Memory B cell (primary cell): ENCODE results near the gene HAUS8.
A peak's percentile ranks its signal among the peaks of the same experiment; 100 is the strongest.
"Not testable (repeated sequence)": the region's sequence is repeated elsewhere in the genome, so short reads cannot be mapped to it uniquely, and the experiment has no call there.

Source experiments
- ATAC-seq: fragments of 150-1000 bp; cut with Tn5 transposase; 2 replicates; pipeline ENCODE4 v1.10.0; 2021; ENCODE audit warnings: low read depth, mild to moderate bottlenecking, moderate library complexity
- DNase-seq, 2 donors: peaks; one replicate each; pipeline ENCODE4 v3.0.0; 2022; ENCODE audit warnings: low spot score in 2 of 2
- H3K27ac Mint-ChIP-seq: one replicate; pipeline ENCODE4 v1.8.0; 2022; ENCODE audit warnings: mild to moderate bottlenecking, moderate library complexity, mixed read lengths
- H3K27me3 Mint-ChIP-seq: one replicate; pipeline ENCODE4 v1.8.0; 2022; ENCODE audit warnings: mixed read lengths
- H3K36me3 Mint-ChIP-seq: one replicate; pipeline ENCODE4 v1.8.0; 2022; ENCODE audit warnings: mild to moderate bottlenecking, mixed read lengths
- H3K4me1 Mint-ChIP-seq: one replicate; pipeline ENCODE4 v1.8.0; 2022; ENCODE audit warnings: mixed read lengths
- H3K4me3 Mint-ChIP-seq: one replicate; pipeline ENCODE4 v1.8.0; 2022; ENCODE audit warnings: mild to moderate bottlenecking, moderate library complexity, mixed read lengths
- H3K9me3 Mint-ChIP-seq: one replicate; pipeline ENCODE4 v1.8.0; 2022; ENCODE audit warnings: mixed read lengths

The HAUS8 gene

GRCh38 chr19:17109300-17109699, 34.0 kb upstream of the HAUS8 start:
- Mint-ChIP-seq H3K4me1 (peaks cover 71% of the 10 kb centered on the region), H3K9me3 (no peaks in the 10 kb centered on the region), H3K27ac (peak overlapping the region; percentile 93), H3K36me3 (peaks cover 19% of the 10 kb centered on the region), H3K27me3 (no peaks in the 10 kb centered on the region), H3K4me3 (peak overlapping the region; percentile 78)
- no peak for ATAC-seq
- no peak for DNase-seq

- H3K4me3 Mint-ChIP-seq, result peak overlapping the region; percentile 35
- DNase-seq (no peak), ATAC-seq (no peak)
- peaks cover 70% of the 10 kb centered on the region for H3K4me1 Mint-ChIP-seq
- H3K9me3 Mint-ChIP-seq, result no peaks in the 10 kb centered on the region
- H3K36me3 Mint-ChIP-seq, result peaks cover 19% of the 10 kb centered on the region
- H3K27ac Mint-ChIP-seq, result peak overlapping the region; percentile 93
- no peaks in the 10 kb centered on the region for H3K27me3 Mint-ChIP-seq
Measured at GRCh38 chr19:17108453-17108784, 33.2 kb upstream of the HAUS8 start.

GRCh38 chr19:17107546-17108452, 32.5 kb upstream of the HAUS8 start:
- DNase-seq (peak in 1 of 2 donors; percentile 37), ATAC-seq (no peak)
- no peaks in the 10 kb centered on the region for H3K27me3 Mint-ChIP-seq
- peaks cover 69% of the 10 kb centered on the region for H3K4me1 Mint-ChIP-seq
- H3K27ac Mint-ChIP-seq, result peak overlapping the region; percentile 93
- H3K4me3 Mint-ChIP-seq, result peak overlapping the region; percentile 38
- H3K36me3 Mint-ChIP-seq, result peaks cover 21% of the 10 kb centered on the region
- peaks cover 3% of the 10 kb centered on the region for H3K9me3 Mint-ChIP-seq

- not testable (repeated sequence) for ATAC-seq, H3K4me3 Mint-ChIP-seq, H3K9me3 Mint-ChIP-seq, DNase-seq, H3K27me3 Mint-ChIP-seq
- peaks cover 70% of the 10 kb centered on the region for H3K4me1 Mint-ChIP-seq
- H3K27ac Mint-ChIP-seq, result peak overlapping the region; percentile 93
- peaks cover 23% of the 10 kb centered on the region for H3K36me3 Mint-ChIP-seq
Measured at GRCh38 chr19:17106964-17107363, 31.7 kb upstream of the HAUS8 start.

GRCh38 chr19:17105556-17105955, 30.3 kb upstream of the HAUS8 start:
- H3K27ac Mint-ChIP-seq, result peak overlapping the region; percentile 82
- DNase-seq (peak in 1 of 2 donors; percentile 33), ATAC-seq (peak; percentile 33)
- H3K9me3 Mint-ChIP-seq, result peaks cover 3% of the 10 kb centered on the region
- H3K27me3 Mint-ChIP-seq, result no peaks in the 10 kb centered on the region
- H3K36me3 Mint-ChIP-seq, result peaks cover 26% of the 10 kb centered on the region
- peak overlapping the region; percentile 81 for H3K4me3 Mint-ChIP-seq
- peaks cover 66% of the 10 kb centered on the region for H3K4me1 Mint-ChIP-seq

GRCh38 chr19:17104679-17105078, 29.4 kb upstream of the HAUS8 start:
- peaks cover 3% of the 10 kb centered on the region for H3K9me3 Mint-ChIP-seq
- H3K4me3 Mint-ChIP-seq, result peak overlapping the region; percentile 69
- DNase-seq (no peak), ATAC-seq (no peak)
- H3K27ac Mint-ChIP-seq, result peak overlapping the region; percentile 82
- H3K4me1 Mint-ChIP-seq, result peaks cover 59% of the 10 kb centered on the region
- H3K36me3 Mint-ChIP-seq, result peaks cover 26% of the 10 kb centered on the region
- no peaks in the 10 kb centered on the region for H3K27me3 Mint-ChIP-seq

GRCh38 chr19:17103177-17103576, 27.9 kb upstream of the HAUS8 start:
- Mint-ChIP-seq H3K4me3 (peak overlapping the region; percentile 35), H3K9me3 (peaks cover 3% of the 10 kb centered on the region), H3K4me1 (peaks cover 53% of the 10 kb centered on the region), H3K36me3 (peaks cover 32% of the 10 kb centered on the region), H3K27ac (peak overlapping the region; percentile 83), H3K27me3 (no peaks in the 10 kb centered on the region)
- DNase-seq, result no peak
- ATAC-seq, result no peak

- Mint-ChIP-seq H3K36me3 (peaks cover 32% of the 10 kb centered on the region), H3K4me3 (peak overlapping the region; percentile 42), H3K9me3 (peaks cover 3% of the 10 kb centered on the region), H3K27ac (peak overlapping the region; percentile 94), H3K4me1 (peaks cover 45% of the 10 kb centered on the region), H3K27me3 (no peaks in the 10 kb centered on the region)
- no peak for DNase-seq
- ATAC-seq, result peak; percentile 72
Measured at GRCh38 chr19:17101686-17102628, 26.7 kb upstream of the HAUS8 start.

- Mint-ChIP-seq H3K9me3 (peaks cover 3% of the 10 kb centered on the region), H3K36me3 (peaks cover 29% of the 10 kb centered on the region), H3K4me3 (no peak overlapping the region), H3K4me1 (peaks cover 34% of the 10 kb centered on the region), H3K27ac (peak overlapping the region; percentile 15), H3K27me3 (no peaks in the 10 kb centered on the region)
- ATAC-seq (no peak), DNase-seq (no peak)
Measured at GRCh38 chr19:17098326-17098725, 23.1 kb upstream of the HAUS8 start.

- H3K27me3 Mint-ChIP-seq, result no peaks in the 10 kb centered on the region
- peaks cover 24% of the 10 kb centered on the region for H3K36me3 Mint-ChIP-seq
- no peak overlapping the region for H3K27ac Mint-ChIP-seq
- no peaks in the 10 kb centered on the region for H3K9me3 Mint-ChIP-seq
- ATAC-seq (no peak), DNase-seq (no peak)
- H3K4me3 Mint-ChIP-seq, result no peak overlapping the region
- H3K4me1 Mint-ChIP-seq, result peaks cover 30% of the 10 kb centered on the region
Measured at GRCh38 chr19:17097593-17098126, 22.4 kb upstream of the HAUS8 start.

GRCh38 chr19:17095141-17095919, 20.1 kb upstream of the HAUS8 start:
- Mint-ChIP-seq H3K4me3 (no peak overlapping the region), H3K27me3 (no peaks in the 10 kb centered on the region), H3K9me3 (no peaks in the 10 kb centered on the region), H3K27ac (peak overlapping the region; percentile 72), H3K36me3 (peaks cover 12% of the 10 kb centered on the region), H3K4me1 (peaks cover 31% of the 10 kb centered on the region)
- ATAC-seq (no peak), DNase-seq (no peak)

GRCh38 chr19:17094694-17095093, 19.4 kb upstream of the HAUS8 start:
- Mint-ChIP-seq H3K27ac (peak overlapping the region; percentile 72), H3K4me1 (peaks cover 36% of the 10 kb centered on the region), H3K36me3 (peaks cover 14% of the 10 kb centered on the region)
- ATAC-seq, H3K9me3 Mint-ChIP-seq, H3K4me3 Mint-ChIP-seq, DNase-seq, H3K27me3 Mint-ChIP-seq: not testable (repeated sequence)

- Mint-ChIP-seq H3K4me3 (no peak overlapping the region), H3K9me3 (no peaks in the 10 kb centered on the region), H3K36me3 (peaks cover 11% of the 10 kb centered on the region), H3K27me3 (no peaks in the 10 kb centered on the region), H3K27ac (no peak overlapping the region), H3K4me1 (peaks cover 43% of the 10 kb centered on the region)
- DNase-seq (no peak), ATAC-seq (no peak)
Measured at GRCh38 chr19:17092696-17093095, 17.4 kb upstream of the HAUS8 start.
